Hippocampal formation (tissue), 2 donors: ENCODE measurements around the gene OR1F1.

Experiments used
- DNase-seq, 2 donors: peaks; one replicate each; lab custom pipeline; 2025; lab: John Stamatoyannopoulos, UW

Gene OR1F1

DNA sequence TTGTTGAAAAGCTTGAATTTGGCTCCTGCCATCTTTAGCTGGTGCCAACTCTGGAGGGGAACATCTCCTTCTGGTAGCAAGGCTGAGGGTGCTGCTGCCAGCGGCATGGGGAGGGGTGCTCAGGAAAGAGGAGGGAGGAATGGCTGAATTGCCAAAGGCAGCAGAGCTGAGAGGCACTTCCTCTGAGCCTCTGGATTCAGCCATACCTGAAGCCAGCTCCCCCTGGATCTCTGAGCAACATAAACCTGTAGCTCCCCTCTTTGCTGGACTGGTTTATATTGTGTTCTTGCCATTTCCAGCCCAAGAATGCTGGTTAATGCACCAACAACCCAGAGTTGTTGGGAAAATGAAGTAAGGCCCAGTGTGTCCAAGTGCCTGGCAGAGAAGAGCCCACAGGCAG lies 61.0 kb downstream of the OR1F1 start:
- no peak for DNase-seq

GRCh38 chr16:3249451-3249850 lies 61.4 kb downstream of the OR1F1 start:
- no peak for DNase-seq

DNA sequence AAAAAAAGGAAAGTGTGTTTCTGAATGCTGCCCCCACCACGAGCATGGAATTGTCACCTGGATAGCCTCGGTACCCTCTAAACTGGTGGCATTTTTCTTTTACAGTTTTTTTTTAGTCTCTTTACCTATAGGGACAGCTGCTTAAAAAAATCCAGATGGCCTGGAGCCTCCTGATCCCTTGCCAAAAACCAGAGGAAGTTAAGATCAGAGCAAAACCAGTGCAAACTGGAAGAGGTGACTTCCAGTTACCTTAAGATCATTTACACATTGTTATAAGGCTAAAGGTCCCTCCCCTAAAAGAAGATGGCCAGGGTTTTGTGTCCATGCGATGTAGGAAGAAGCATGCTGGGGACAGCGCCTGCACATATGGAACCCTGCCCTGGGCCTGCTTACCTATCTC lies 65.0 kb downstream of the OR1F1 start:
- DNase-seq, result no peak

- no peak for DNase-seq
Observed at GRCh38 chr16:3254309-3254708, 66.3 kb downstream of the OR1F1 start.
